SHP77 treated with DMSO at 0.1 percent for 48 hours (cell line): ENCODE measurements around the gene HCLS1.
"Not testable (repeated sequence)": the region's sequence is repeated elsewhere in the genome, so short reads cannot be mapped to it uniquely, and the experiment has no call there.

Experiments
- DNase-seq: peaks from one replicate; lab custom pipeline; 2025; lab: John Stamatoyannopoulos, UW

The HCLS1 gene

GRCh38 chr3:121660356-121661171 lies at the start of gene HCLS1:
TSS of gene HCLS1 (minus strand) at chr3:121660903. CDS start at chr3:121658347, 2,556 bp downstream.
- DNase-seq = peak; percentile 11

- DNase-seq = no peak
Observed at GRCh38 chr3:121710347-121710746, 49.6 kb upstream of the HCLS1 start.

- no peak for DNase-seq
Observed at GRCh38 chr3:121707531-121708273, 47.0 kb upstream of the HCLS1 start.

- DNase-seq = no peak
Observed at GRCh38 chr3:121705541-121705940, 44.8 kb upstream of the HCLS1 start.

GRCh38 chr3:121703973-121704372 lies 43.3 kb upstream of the HCLS1 start:
- DNase-seq = no peak

- no peak for DNase-seq
Observed at GRCh38 chr3:121698901-121699300, 38.2 kb upstream of the HCLS1 start.

- no peak for DNase-seq
Observed at GRCh38 chr3:121698476-121698875, 37.8 kb upstream of the HCLS1 start.

- no peak for DNase-seq
Observed at GRCh38 chr3:121696186-121696585, 35.5 kb upstream of the HCLS1 start.

- DNase-seq = no peak
Observed at GRCh38 chr3:121692010-121692699, 31.5 kb upstream of the HCLS1 start.

GRCh38 chr3:121690777-121691405 lies 30.2 kb upstream of the HCLS1 start:
- DNase-seq = no peak

GRCh38 chr3:121688747-121689146 lies 28.0 kb upstream of the HCLS1 start:
- not testable (repeated sequence) for DNase-seq

- DNase-seq = no peak
Observed at GRCh38 chr3:121681792-121682191, 21.1 kb upstream of the HCLS1 start.

- no peak for DNase-seq
Observed at GRCh38 chr3:121677141-121677540, 16.4 kb upstream of the HCLS1 start.

- DNase-seq = no peak
Observed at GRCh38 chr3:121670676-121671075, 10.0 kb upstream of the HCLS1 start.

- DNase-seq = no peak
Observed at GRCh38 chr3:121667333-121667732, 6.6 kb upstream of the HCLS1 start.

- no peak for DNase-seq
Observed at GRCh38 chr3:121665488-121665887, 4.8 kb upstream of the HCLS1 start.

GRCh38 chr3:121663171-121663847 lies 2.6 kb upstream of the HCLS1 start:
- no peak for DNase-seq

- DNase-seq = no peak
Observed at GRCh38 chr3:121662742-121663141, 2.0 kb upstream of the HCLS1 start.

- DNase-seq = no peak
Observed at GRCh38 chr3:121661376-121661775, 673 bp upstream of the HCLS1 start.

GRCh38 chr3:121659586-121659985 lies 1.1 kb downstream of the HCLS1 start:
- DNase-seq = no peak

- DNase-seq = no peak
Observed at GRCh38 chr3:121658716-121659435, 1.8 kb downstream of the HCLS1 start.
